NOMO-1 treated with dmso at 0.1 percent for 144 hours (cell line): ENCODE data around the gene WDFY4.

ENCODE experiments used
- DNase-seq: peaks from one replicate; lab custom pipeline; 2025; ENCODE audit not compliant: unreplicated experiment; lab: John Stamatoyannopoulos, UW

The WDFY4 gene

DNA sequence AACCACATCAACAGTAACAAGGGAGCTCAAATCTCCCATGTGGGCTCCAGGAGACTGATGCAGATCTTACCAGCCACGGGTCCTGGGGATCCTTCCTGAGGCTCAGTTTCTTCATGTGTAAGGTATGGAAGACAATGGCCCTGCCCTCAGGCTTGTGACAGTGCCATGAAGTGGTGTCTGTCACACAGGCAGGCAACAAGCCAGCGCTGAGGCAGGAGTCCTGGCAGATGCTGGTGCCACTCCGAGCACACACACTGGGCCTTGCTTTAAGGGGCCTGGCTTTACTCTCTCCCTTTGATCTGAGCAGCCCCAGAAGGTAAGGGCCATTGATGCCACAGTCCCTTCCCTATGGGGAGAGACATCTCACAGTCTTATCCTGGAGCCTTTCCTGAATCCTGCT is 283.4 kb downstream of the WDFY4 start:
- no peak for DNase-seq

DNA sequence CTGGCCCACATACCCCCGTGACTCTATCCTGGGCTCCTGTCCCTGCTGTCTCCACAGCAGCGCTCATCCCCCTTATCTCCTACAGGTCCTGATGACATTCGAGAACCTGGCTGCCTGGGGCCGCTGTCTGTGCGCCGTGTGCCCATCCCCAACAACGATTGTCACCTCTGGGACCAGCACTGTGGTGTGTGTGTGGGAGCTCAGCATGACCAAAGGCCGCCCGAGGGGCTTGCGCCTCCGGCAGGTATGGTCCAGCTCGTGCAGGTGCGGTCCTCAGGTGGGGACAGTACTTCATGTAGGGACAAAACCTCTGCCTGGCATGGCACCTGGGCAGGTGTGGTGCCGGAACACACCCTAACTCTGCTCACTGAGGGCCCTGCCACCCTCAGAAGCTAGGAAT is 285.4 kb downstream of the WDFY4 start:
- DNase-seq = no peak

DNA sequence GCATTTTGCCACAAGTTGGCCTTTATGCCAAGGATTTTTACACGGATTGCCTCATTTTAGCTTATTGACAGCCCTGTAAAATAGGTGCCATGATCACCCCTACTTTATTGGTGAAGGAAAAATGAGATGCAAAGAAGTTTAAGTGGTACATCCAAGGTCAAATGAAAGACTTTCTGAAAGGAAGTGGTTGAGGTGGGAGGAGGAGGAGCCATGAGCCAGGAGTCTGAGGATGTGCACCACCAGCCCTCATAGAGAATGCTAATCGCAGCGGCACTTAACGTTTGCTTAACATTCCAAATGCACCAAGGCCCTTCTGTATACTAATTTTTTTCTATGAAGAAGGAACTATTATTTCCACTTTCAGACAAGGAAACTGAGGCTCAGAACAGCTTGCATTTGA is 286.0 kb downstream of the WDFY4 start:
- DNase-seq = no peak

DNA sequence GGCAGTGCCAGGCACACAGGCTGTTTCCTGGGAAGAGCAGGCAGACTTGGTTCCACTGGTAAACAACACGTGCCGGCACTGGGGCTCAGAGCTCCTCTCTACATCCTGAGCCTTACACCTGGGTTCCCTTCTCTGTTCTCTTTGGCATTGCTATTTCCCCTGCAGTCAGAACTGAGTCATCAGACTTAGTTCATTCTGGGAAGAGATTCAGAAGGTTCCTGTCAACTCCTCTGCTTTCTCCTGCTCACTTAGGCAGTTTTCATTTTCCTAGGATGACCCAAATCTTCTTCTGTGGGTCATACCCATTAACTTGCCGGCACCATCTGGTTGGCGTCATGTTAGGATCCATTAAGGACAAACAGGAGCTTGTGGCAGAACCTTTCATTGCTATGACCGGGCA is 288.4 kb downstream of the WDFY4 start:
- DNase-seq = no peak

DNA sequence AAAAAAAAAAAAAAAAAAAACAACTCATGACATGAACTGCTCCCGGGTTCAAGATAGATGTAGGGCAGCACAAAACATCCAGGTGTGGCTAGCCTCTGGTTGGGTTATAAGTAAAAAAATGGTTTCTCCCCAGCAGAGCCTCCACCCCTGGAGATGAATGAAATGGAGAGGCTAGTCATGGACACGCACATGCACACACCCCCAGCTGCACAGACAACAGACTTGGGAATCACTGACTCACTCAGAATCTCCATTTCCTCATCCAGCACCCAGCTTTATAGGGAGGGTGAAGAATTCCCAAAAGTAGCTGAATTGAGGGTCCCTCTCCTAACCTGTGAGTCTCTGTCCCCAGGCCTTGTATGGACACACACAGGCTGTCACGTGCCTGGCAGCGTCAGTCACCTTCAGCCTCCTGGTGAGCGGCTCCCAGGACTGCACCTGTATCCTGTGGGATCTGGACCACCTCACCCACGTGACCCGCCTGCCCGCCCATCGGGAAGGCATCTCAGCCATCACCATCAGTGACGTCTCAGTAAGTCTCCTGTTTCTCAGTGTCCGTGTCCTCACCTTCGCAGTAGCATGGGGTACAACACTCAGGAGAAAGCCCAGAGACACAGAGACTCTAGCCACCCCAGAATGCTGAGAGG is 290.0 kb downstream of the WDFY4 start:
- DNase-seq = no peak

DNA sequence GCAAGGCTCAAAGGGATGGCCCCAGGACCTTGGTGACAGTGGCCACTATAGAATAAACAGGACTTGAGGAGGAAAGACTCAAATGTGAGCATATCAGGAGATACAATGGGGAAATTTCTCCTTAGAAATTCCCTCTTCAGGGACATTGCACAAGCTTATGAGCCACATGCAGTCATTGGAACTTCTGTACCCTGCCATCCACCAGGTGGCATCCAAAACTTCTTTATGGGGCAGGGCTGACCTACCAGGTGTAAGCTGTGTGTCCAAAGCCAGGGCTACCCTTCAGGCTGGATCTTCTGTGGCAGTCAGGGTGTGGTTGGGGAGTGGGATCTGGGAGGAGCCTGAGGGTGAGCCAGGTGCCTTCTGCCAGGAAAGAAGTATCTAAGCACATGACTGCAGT is 291.5 kb downstream of the WDFY4 start:
- no peak for DNase-seq

DNA sequence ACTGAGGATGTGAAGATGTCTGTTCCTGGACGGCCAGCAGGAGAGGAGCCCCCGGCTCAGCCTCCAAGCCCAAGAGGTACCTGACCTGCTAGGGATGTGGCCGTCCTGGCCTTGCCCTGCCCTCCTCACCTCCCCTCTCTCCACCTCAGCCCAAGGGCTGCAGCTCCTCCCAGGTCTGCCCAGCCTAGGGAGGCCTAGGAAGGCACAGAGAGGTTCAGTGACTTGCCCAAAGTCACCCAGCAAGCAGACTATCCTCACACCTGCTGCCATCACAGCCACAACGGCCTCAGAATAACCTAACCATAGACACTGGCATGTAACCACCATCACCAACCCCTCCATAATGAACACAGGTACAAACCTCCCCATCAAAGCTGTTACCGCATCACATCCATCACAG is 293.6 kb downstream of the WDFY4 start:
- DNase-seq = no peak

DNA sequence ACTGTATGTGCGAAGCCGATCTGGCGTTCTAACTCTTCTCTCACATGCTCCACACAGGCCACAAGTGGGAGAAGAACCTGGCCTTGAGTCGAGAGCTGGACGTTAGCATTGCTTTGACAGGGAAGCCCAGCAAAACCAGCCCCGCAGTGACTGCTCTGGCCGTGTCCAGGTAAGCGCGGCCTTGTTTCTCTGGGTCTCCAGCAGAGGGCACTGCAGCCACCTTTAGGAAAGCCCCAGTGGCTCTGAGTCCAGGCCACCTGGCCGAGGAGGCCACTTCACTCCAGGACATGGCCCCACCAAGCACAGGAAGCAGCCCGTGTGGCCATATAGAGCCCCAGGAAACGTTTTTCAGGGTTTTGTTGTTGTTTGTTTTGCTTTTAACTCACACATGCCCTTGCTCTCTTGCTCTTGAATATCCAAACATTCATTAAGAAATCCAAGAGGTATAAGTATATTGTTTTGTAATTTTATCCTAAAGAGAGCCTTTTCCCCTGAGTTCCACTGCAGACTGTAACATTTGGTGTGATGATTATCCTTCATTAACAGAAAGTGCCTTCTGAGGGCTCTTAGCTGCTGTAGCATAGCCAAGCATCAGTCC is 296.7 kb downstream of the WDFY4 start:
- DNase-seq = no peak

DNA sequence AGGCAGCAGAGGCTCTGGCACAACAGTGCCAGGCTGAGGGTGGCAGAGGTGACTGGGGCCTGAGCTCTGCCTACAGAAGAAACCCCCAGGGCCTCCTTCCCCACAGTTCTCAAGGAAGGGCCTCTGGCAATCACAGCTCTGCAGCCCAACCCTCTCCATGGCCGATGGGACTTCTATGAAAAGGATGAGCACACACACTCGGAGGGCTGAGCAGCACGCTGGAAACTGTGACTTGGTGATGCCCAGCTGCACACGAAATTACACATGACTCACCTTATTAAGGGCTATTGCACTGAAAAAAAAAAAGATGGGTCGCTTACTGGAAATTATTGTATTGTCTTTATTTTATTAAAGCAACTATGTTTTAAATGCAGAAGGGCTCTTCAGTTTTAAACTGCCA is 297.9 kb downstream of the WDFY4 start:
- no peak for DNase-seq

DNA sequence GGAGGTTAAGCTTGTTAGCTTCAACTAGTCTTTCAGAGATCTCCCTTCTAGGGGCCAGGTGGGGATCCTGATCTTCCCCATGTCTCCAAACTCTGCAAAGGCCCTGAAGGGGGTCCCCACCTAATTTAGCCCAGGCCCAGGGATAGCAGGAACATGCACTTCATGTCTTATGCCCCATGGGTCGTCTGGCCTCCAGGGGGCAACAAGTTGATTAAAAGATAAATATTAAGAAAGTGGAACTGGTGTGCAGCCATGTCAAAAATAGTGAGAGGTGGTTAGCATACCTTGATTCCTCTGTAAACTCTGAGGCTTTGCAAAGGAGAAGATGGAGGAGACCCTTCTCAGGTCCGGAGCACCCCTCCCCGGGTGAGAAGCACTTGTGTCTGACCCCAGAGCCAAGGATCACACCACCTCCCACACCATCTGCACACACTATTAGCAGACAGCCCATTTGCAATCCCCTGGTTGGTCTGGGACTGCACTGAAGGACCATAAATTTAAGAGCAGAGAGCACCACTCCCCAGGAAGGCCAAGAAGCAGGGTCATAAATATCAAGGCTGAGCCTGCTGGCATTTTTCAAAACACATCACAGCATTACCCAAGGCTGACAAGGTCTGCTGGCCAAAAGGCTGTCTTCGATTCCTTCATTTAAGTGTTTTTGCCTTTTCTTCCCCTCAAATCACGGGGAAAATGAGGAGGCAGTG is 299.1 kb downstream of the WDFY4 start:
- no peak for DNase-seq

DNA sequence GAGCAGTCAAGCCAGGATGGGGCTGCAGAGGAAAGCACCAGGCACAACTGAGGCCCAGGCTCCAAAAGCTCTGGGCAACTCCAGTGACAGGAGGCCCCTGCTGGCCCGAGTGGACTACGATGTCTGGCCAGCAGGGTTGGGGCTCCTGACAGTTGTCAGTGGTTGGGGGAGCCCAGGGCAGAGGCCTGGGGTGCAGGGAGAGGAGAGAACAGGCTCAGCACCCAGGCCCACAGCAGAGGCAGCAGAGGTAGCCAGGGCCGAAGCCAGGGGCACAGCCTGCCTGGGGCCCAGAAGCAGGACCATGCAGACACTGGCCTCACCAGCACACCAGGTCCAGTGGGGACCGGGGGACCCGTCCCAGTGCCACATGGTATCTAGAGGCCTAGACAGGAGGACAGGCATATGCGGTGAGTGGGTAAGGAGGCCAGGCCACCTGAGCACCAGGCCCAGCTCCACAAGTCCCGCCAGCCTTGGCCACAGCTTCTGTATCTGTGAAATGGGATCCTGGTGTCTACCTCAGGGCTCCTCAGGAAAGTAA is 301.0 kb downstream of the WDFY4 start:
- no peak for DNase-seq

DNA sequence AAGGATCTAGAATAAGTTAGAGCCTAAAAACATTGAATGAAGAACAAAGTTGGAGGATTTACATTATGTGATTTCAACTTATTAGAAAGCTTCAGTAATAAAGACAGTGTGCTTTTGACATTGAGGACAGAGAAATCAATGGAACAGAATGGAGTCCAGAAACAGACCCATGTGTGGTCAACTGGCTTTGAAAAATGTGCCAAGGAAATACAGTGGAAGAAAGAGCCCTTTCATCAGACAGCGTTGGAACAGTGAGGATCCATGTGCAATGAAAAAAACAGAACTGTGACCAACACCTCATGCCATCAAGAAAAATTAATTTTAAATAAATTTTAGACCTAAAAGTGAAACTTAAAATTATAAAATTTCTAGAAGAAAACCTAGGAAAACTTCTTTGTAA is 305.6 kb downstream of the WDFY4 start:
- DNase-seq = no peak

DNA sequence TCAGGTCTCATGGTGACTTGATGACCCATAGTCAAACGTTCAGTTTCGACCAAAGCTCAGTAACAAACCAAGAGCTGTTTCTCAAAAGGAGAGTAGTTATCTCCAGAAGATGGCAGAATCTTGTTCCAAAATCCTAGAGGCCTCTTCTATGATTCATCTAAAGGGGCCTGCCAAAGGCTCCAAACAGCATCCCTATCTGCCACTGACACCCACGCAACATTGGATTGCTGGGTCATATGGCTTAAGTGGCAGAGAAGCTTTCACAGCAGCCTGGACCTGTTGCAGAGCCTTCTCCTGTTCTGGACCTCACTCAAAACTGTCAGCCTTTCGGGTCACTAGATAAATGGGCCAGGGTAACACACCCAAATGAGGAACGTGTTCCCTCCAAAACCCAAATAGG is 309.0 kb downstream of the WDFY4 start:
- no peak for DNase-seq

DNA sequence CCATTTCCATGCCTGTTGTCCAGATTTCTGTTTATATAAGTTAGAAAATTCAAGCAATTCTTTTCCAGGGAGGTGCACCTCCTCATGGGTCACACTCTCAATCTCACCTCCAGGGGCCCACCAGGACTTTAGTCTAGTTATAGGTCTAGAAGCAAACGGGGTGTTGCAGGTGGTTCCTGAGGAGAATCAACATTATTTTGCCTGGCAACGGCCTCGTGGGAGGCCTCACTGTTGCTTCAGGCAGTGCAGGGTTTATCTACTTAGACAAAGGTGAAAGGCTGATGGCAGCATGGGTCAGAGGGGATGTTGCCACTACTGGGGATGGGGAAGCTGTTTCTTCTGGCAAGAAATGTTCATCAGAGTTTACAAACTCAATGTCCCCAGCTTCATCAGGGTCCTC is 311.7 kb downstream of the WDFY4 start:
- no peak for DNase-seq

DNA sequence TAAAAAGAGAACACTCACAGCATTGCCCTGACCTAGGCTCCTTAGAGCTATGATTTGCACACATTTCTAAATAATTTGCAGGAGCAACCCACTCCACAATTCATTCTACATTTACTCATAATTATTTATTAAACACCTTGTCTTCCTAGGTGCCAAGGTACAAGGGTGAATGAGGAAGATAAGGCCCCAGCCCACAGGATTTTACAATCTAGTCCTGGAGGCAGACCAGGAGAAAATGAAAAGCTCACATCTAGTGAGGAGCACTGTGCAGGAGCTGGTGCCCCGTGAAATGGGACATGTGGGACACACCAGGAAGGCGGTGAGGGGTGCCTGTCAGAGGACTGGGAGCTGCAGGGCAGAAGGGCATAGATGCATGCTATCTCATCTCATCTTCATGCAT is 314.7 kb downstream of the WDFY4 start:
- DNase-seq = no peak

DNA sequence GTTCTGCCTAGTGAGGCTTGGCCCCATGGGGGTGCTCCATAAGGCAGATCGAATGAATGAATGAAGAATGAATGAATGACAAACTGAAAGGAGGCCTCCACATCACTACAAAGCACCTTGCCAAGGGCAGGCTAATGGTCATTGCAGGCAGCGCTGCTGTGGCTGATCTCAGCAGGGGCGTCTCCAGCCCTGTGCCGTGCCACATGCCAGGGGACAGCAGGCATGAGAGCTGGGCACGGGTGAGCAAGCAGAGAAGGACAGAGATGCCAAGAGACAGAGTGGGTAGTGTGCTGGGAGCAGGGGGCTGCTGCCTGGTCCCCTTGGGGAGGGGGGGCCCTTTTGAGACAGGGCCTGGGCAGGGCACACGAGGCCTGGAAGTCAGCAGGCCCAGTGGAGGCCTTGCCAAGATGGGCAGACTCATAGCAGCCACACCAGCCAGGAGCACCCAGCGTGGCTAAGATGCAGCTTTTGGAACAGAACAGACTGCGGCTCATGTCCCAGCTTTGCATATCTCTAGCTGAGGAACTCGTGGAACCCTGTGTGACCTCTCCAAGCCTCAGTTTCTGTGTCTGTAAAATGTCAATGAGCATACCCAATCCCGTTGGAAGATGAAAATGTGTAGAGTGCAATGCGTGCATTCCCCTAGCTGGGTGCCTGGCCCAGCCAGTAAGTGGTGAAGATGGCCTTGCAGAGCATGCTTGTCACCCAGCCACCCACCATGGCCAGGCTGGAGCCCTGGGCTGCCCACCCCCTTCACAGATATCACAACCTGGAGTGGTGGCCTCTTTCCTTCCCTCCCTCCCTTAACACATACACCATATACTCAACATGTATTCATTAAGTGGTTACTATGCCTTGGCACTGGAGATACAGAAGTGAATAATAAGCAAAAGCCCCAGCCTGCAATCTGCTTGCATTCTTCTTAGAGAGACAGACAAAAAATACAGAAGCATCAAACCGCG is 316.0 kb downstream of the WDFY4 start:
- DNase-seq = no peak

DNA sequence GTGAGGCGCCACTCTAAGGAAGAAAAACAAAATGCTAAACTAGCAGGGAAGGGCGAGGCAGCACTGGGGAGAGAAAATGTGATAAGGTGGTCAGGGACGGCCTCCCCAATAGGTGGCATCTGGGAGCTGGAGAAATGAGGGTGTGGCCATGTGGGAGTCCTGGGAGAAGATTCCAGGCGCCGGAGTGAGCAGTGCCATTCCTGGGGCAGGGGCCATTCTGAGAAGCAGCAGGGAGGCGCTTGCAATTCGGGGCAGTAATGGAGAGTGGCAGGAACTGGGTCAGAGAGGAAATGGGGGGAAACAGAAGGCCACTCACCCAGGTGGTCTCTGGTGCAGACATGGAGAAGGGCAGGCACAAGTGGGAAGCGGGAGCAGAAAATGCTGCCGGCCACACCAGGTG is 316.7 kb downstream of the WDFY4 start:
- no peak for DNase-seq

DNA sequence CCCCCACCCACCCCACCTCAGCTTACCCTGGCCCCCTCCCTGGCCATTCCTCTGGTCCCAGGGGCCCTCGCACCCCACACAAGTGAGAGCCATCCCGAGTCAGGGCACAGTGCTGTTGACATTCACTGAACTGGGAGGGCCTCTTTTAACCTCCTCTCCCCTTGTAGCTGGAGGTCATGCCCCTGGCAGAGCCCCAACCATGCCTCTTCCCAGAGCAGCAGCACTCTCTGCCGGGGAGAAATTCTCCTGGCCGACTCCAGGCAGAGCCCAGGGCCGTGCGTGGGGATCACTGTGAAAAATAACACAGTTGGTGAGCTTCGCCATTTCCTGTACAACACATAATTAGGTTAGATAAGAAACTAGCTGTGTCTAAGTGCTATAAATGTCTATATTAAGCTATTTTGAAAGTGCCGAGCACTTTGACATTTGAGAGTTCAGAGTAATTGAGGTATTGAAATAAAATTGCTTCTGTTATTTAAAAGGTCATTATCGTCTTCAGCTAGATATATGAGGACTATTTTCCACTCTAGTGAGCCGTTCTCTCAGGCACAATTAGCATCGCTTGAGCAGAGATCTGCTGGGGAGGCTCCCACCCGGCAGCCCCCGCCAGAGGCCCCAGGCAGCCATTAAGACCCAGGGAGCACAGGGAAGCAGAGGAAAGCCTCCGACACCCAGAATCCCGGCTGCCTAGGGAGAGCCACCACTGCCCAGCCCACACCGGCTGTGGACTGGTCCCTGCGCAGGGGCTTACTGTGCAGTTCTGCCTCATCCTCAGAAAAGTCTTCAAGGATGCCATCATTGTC is 317.4 kb downstream of the WDFY4 start:
- DNase-seq = no peak

DNA sequence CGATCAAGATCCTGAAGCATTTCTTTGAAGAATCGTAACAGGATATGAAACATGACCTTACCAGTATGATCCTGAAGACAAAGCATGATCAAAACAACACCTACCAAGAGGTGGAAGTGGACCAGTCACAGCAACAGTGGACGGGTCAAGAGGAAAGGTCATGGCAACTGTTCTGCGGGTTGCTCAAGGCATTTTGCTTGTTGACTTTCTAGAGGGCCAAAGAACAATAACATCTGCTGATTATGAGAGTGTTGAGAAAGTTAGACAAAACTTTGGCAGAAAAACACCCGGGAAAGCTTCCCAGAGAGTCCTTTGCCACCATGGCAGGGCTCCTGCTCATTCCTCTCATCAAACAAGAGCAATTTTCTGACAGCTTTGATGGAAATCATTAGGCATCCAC is 320.6 kb downstream of the WDFY4 start:
- no peak for DNase-seq

DNA sequence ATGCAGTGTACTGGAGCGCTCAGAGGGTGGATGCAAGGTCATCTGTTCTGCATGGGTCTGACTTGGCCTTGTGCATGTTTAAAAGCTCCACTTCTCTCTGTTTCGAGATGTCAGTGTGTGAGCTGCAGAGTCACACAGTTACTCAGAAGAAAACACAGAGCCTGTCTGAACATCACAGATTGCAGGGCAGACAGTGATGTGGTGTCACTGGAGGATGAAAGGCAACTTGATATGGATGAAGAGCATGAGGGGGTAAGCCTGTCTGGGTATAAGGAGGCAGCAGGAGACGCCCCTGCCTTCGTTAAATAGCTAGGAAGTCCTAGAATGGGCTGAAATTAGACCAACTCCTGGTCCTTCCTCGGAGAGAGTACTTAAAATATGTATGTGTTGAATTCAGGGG is 322.5 kb downstream of the WDFY4 start:
- no peak for DNase-seq
